Activated CD8-positive, alpha-beta T cell treated with anti-CD3 and anti-CD28 coated beads for 36 hours (primary cell): ENCODE results near the gene TRAK1. TPM values are rescaled to one million over a fixed set of nuclear protein-coding genes. Genes with fewer than 3 reads are reported as not detected.

Experiments used
- ATAC-seq: fragments of 200-7000 bp; cut with Tn5 transposase; one replicate; pipeline ENCODE4 v1.10.0; 2021; ENCODE audit warnings: mild to moderate bottlenecking, moderate library complexity
- CTCF ChIA-PET: fragments of 350-600 bp; sonication (Branson Sonifier 250); formaldehyde crosslinking; loops from one replicate; lab custom pipeline; 2021; ENCODE audit warnings: antibody characterized with exemption; lab: Charles Lee
- POLR2A ChIA-PET: fragments of 350-600 bp; sonication (Branson Sonifier 250); formaldehyde crosslinking; loops from one replicate; lab custom pipeline; 2021; ENCODE audit warnings: antibody characterized with exemption; lab: Charles Lee
- DNase-seq: peaks from one replicate; pipeline ENCODE4 v3.0.0-alpha.2; 2020
- H3K27ac Mint-ChIP-seq: one replicate; pipeline ENCODE4 v1.8.0; 2021; ENCODE audit warnings: mild to moderate bottlenecking, mixed read lengths
- H3K27me3 Mint-ChIP-seq: one replicate; pipeline ENCODE4 v1.8.0; 2021; ENCODE audit warnings: mixed read lengths
- H3K36me3 Mint-ChIP-seq: one replicate; pipeline ENCODE4 v1.8.0; 2021; ENCODE audit warnings: low read depth, mixed read lengths
- H3K4me1 Mint-ChIP-seq: one replicate; pipeline ENCODE4 v1.8.0; 2021; ENCODE audit warnings: low read depth, mixed read lengths
- H3K4me3 Mint-ChIP-seq: one replicate; pipeline ENCODE4 v1.8.0; 2021; ENCODE audit warnings: mild to moderate bottlenecking, moderate library complexity, mixed read lengths
- H3K9me3 Mint-ChIP-seq: one replicate; pipeline ENCODE4 v1.8.0; 2021; ENCODE audit warnings: mixed read lengths
- intact Hi-C: fragments of 100-400 bp; cut with micrococcal nuclease; formaldehyde crosslinking; loops from one replicate; pipeline ENCODE4 v1.10.0; 2022
- total RNA-seq, 2 experiments: library from RNA; stranded (reverse); gene quantifications; one replicate each; pipeline ENCODE4 v1.2.3, GENCODE V29; 2021
- TF ChIP-seq, protein P1 (sequence below): fragments of 200-600 bp; IDR thresholded peaks from one replicate; pipeline ENCODE4 v1.8.0; 2022; ENCODE audit warnings: antibody characterized with exemption, mild to moderate bottlenecking

TRAK1 gene
- total RNA-seq, 2 experiments from 2014 or later = 24.1 to 24.3 TPM

DNA sequence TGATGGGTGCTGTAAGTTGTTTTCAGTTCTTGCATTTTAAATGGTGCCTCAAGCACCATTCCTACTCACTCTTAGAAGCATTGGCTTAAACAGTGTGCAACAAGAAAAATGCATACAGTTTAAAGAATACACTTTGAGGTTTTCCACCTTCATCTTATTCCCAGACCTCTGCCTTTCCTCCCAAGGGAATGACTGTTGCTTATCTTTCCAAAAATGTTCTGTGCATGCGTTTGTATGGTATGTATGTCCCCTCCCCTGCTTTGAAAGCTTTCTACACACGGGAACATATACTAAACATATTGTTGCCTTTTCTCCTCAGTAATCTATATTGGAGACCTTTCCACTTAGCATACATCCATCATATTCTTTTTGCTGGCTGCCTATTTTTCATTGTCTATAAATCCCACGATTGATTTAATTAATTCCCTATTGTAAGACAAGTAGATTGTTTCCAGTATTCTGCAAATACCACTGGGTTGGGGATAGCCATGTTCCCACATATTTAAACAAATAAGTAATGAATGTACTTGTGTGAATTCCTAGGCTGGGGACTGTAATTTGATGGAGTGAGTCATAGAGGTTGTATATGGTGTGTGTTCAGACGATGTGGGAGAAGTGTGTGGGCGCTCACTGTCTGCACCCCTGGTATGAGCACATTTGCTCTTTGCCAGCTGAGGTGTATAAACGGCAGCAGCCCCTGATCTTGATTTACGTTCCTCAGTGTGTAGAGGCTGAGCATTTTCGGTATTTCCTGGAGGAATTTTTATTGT, 5.8 kb downstream of the TRAK1 start:
- ATAC-seq (peak; percentile 69), DNase-seq (peak; percentile 78)
- H3K27me3 Mint-ChIP-seq = no peaks in the 10 kb centered on the region
- H3K4me3 Mint-ChIP-seq = no peak overlapping the region
- POLR2A ChIA-PET = interaction anchor here (1.6 kb wide), 1 partner anchor 81 kb away, joined by 5 read pairs; no protein-coding TSS in a partner anchor
- intact Hi-C loops = loop anchor here (5.0 kb wide), 1 partner anchor 135 kb away; the partner anchor contains the start of gene ULK4
- peaks cover 10% of the 10 kb centered on the region for H3K36me3 Mint-ChIP-seq
- TF ChIP-seq, protein P1, sequence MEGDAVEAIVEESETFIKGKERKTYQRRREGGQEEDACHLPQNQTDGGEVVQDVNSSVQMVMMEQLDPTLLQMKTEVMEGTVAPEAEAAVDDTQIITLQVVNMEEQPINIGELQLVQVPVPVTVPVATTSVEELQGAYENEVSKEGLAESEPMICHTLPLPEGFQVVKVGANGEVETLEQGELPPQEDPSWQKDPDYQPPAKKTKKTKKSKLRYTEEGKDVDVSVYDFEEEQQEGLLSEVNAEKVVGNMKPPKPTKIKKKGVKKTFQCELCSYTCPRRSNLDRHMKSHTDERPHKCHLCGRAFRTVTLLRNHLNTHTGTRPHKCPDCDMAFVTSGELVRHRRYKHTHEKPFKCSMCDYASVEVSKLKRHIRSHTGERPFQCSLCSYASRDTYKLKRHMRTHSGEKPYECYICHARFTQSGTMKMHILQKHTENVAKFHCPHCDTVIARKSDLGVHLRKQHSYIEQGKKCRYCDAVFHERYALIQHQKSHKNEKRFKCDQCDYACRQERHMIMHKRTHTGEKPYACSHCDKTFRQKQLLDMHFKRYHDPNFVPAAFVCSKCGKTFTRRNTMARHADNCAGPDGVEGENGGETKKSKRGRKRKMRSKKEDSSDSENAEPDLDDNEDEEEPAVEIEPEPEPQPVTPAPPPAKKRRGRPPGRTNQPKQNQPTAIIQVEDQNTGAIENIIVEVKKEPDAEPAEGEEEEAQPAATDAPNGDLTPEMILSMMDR = no peak
- H3K4me1 Mint-ChIP-seq = peaks cover 60% of the 10 kb centered on the region
- CTCF ChIA-PET = interaction anchor here (3.3 kb wide), 1 partner anchor 15 kb away, joined by 20 read pairs; no protein-coding TSS in a partner anchor
- H3K27ac Mint-ChIP-seq = no peak overlapping the region
- H3K9me3 Mint-ChIP-seq = no peaks in the 10 kb centered on the region

- peaks cover 5% of the 10 kb centered on the region for H3K36me3 Mint-ChIP-seq
- no peaks in the 10 kb centered on the region for H3K27me3 Mint-ChIP-seq
- H3K4me3 Mint-ChIP-seq = no peak overlapping the region
- H3K27ac Mint-ChIP-seq = no peak overlapping the region
- intact Hi-C loops = loop anchor here (5.0 kb wide), 1 partner anchor 135 kb away; the partner anchor contains the start of gene ULK4
- no peaks in the 10 kb centered on the region for H3K9me3 Mint-ChIP-seq
- no peak for DNase-seq
- H3K4me1 Mint-ChIP-seq = peaks cover 57% of the 10 kb centered on the region
- ATAC-seq = no peak
- POLR2A ChIA-PET = interaction anchor here (1.6 kb wide), 1 partner anchor 82 kb away, joined by 5 read pairs; no protein-coding TSS in a partner anchor
- TF ChIP-seq, protein P1 = no peak
- CTCF ChIA-PET = interaction anchor here (1.3 to 3.3 kb wide), 2 partner anchors 15 to 216 kb away, joined by 3 to 20 read pairs; no protein-coding TSS in a partner anchor
Measured at GRCh38 chr3:42097566-42097946, 6.4 kb downstream of the TRAK1 start.

DNA sequence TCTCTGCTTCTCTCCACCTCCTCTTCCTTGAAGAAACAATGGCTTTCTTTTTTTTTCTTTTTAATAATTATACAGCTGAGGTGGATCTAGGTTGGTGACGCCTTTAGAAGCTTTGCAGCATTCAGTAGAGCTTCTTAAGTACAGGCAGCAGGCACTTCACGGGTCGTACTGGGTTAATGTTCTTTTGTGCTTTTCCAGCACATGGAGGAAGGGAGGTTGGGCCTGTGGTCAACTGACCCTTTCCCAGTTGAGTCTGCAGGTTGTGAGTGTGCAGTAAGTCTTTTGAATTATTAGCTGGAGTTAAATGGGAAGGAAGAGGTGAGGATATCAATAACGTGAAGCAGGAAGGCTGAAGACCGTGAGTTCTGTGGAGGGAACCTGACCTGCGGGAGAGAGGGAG, 7.0 kb downstream of the TRAK1 start:
- Mint-ChIP-seq H3K9me3 (no peaks in the 10 kb centered on the region), H3K27me3 (no peaks in the 10 kb centered on the region), H3K27ac (no peak overlapping the region), H3K4me3 (no peak overlapping the region), H3K4me1 (peaks cover 56% of the 10 kb centered on the region), H3K36me3 (peaks cover 5% of the 10 kb centered on the region)
- DNase-seq (no peak), ATAC-seq (no peak)
- POLR2A ChIA-PET = interaction anchor here (1.6 kb wide), 1 partner anchor 83 kb away, joined by 5 read pairs; no protein-coding TSS in a partner anchor
- TF ChIP-seq, protein P1 = no peak
- intact Hi-C loops = loop anchor here (2.0 to 5.0 kb wide), 2 partner anchors 136 to 203 kb away; partner anchors contain the start of gene ULK4
- CTCF ChIA-PET = interaction anchor here (1.3 to 3.4 kb wide), 12 partner anchors 13 to 1518 kb away, joined by 3 to 29 read pairs (median 10); no protein-coding TSS in a partner anchor

- POLR2A ChIA-PET = interaction anchor here (0.8 to 2.1 kb wide), 5 partner anchors 79 to 204 kb away, joined by 3 to 6 read pairs (median 3); no protein-coding TSS in a partner anchor
- CTCF ChIA-PET = interaction anchor here (0.6 to 3.4 kb wide), 54 partner anchors 8 to 1519 kb away, joined by 3 to 29 read pairs (median 5); partner anchors contain the start of genes TRAK1 and ULK4
- Mint-ChIP-seq H3K27me3 (no peaks in the 10 kb centered on the region), H3K4me1 (peaks cover 47% of the 10 kb centered on the region), H3K27ac (no peak overlapping the region), H3K4me3 (no peak overlapping the region), H3K9me3 (no peaks in the 10 kb centered on the region), H3K36me3 (peaks cover 4% of the 10 kb centered on the region)
- DNase-seq (no peak), ATAC-seq (no peak)
- TF ChIP-seq, protein P1 = no peak
- intact Hi-C loops = loop anchor here (2.0 to 5.0 kb wide), 2 partner anchors 137 to 204 kb away; partner anchors contain the start of gene ULK4
Measured at GRCh38 chr3:42099020-42099765, 8.0 kb downstream of the TRAK1 start.
